ENCODE measurements around the gene GAB3. TPM values are rescaled to one million over a fixed set of nuclear protein-coding genes. Genes with fewer than 3 reads are reported as not detected.

The GAB3 gene
- total and polyA plus RNA-seq, 9 of the 15 experiments (the other 6 are each of a cell fraction or from before 2014, with no cell fraction given): 16.1 to 31.4 (median 20.2) TPM

DNA sequence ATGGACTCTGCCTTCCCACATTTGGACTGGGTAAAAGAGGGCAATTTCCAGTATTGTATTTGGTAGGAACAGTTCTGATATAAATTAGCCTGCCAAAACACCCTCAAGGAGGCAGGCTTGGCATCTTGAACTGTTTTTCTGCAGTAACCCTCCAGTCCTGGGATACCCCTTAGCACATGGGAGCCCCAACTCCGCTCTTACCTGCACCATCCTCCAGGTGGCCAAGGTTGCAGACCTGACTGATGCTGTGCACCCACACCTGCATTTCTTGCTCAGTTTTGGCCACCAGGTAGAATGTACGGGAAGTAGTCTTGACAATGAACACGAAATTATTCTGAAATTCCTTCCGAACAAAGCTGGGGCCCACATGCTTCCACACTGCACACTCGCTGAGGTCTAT is 35.1 kb downstream of the GAB3 start:
- Histone ChIP-seq H3K4me1 (replicated peaks in 1 of 2; ENCODE audit: control insufficient read depth in 2 of 2, insufficient read depth in 2 of 2, low read length in 2 of 2) (peaks cover 20 to 28% of the 10 kb centered on the region in 2 experiments), H3K27me3 (ENCODE audit: control insufficient read depth in 2 of 2, insufficient read depth in 2 of 2, low read length in 2 of 2) (no peaks in the 10 kb centered on the region), H4K20me1 (replicated peaks; ENCODE audit: control insufficient read depth, insufficient read depth, low read length) (0 out of 2 replicates have a peak, but pooled peaks cover 8% of the 10 kb centered on the region), H3K4me3 (no peak overlapping the region), H3K9me1 (ENCODE audit: control insufficient read depth, insufficient read depth, low read length) (peaks cover 3% of the 10 kb centered on the region), H2AFZ (ENCODE audit: low read depth, low read length) (no peak overlapping the region), H3K4me2 (ENCODE audit: insufficient read depth, low read length) (no peak overlapping the region), H3K79me2 (ENCODE audit: control insufficient read depth, insufficient read depth, low read length) (peaks cover 39% of the 10 kb centered on the region), H3K9ac (ENCODE audit: insufficient read depth in 1 of 2, low read depth in 2 of 2, low read length in 2 of 2) (no peak overlapping the region), H3K27ac (ENCODE audit: extremely low read depth, low read depth, low read length) (no peak overlapping the region), H3K9me3 (replicated peaks; ENCODE audit: control insufficient read depth, insufficient read depth, low read depth, low read length) (no peaks in the 10 kb centered on the region), H3K36me3 (ENCODE audit: control insufficient read depth, insufficient read depth, low read length) (peaks cover 55% of the 10 kb centered on the region)
- ChIA-PET POLR2A (interaction anchor here (1.5 kb wide), 1 partner anchor 22 kb away, joined by 3 read pairs; no protein-coding TSS in a partner anchor), CTCF (ENCODE audit: low intra/inter-chr PET ratio) (no interaction called here)
- in situ Hi-C loops (cut with MboI): no loop called here
- WGBS (ENCODE audit: insufficient coverage, low coverage, missing lambda C conversion rate): 92% methylated on average over 5 of the region's 5 CpGs
- TF ChIP-seq, protein P1, sequence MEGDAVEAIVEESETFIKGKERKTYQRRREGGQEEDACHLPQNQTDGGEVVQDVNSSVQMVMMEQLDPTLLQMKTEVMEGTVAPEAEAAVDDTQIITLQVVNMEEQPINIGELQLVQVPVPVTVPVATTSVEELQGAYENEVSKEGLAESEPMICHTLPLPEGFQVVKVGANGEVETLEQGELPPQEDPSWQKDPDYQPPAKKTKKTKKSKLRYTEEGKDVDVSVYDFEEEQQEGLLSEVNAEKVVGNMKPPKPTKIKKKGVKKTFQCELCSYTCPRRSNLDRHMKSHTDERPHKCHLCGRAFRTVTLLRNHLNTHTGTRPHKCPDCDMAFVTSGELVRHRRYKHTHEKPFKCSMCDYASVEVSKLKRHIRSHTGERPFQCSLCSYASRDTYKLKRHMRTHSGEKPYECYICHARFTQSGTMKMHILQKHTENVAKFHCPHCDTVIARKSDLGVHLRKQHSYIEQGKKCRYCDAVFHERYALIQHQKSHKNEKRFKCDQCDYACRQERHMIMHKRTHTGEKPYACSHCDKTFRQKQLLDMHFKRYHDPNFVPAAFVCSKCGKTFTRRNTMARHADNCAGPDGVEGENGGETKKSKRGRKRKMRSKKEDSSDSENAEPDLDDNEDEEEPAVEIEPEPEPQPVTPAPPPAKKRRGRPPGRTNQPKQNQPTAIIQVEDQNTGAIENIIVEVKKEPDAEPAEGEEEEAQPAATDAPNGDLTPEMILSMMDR (IDR thresholded peaks at IDR 0.05 in 2 of 3, conservative IDR thresholded peaks at IDR 0.05 in 1 of 3; ENCODE audit: insufficient read depth in 2 of 3, low read depth in 1 of 3, low read length in 3 of 3): 0 out of 6 replicates have a peak, but pooled peaks of 2 of the 3 experiments have one; percentile 5 to 10
- TF ChIP-seq, protein P2, sequence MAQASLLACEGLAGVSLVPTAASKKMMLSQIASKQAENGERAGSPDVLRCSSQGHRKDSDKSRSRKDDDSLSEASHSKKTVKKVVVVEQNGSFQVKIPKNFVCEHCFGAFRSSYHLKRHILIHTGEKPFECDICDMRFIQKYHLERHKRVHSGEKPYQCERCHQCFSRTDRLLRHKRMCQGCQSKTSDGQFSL (CRISPR knock-in tag; IDR thresholded peaks at IDR 0.05): no peak
- TF ChIP-seq, protein P2 (tag; IDR thresholded peaks at IDR 0.05): no peak
- DNase-seq (ENCODE audit: extremely low read depth in 1 of 4, low spot score in 3 of 4) (no peak), FAIRE-seq (no peak), ATAC-seq (no peak)
- no TSS peak for BruUV-seq (replicated peaks)
- intact Hi-C loops (cut with micrococcal nuclease): no loop called here

Data from K562 (cell line).